Endothelial cell of umbilical vein (primary cell): ENCODE data around the gene ZBTB17. TPM values are rescaled to one million over a fixed set of nuclear protein-coding genes. Genes with fewer than 3 reads are reported as not detected.
A peak's percentile ranks its signal among the peaks of the same experiment; 100 is the strongest.

Experiments used
- BruUV-seq: library from RNA; stranded (reverse); fragments of 400-500 nt; replicated peaks from 2 replicates; lab custom pipeline; 2021; lab: Mats Ljungman, UMichigan
- CTCF ChIA-PET: fragments of 300-600, 350-600 bp; sonication (Branson Sonifier 250); formaldehyde crosslinking; loops from one replicate; lab custom pipeline; 2021; ENCODE audit warnings: antibody characterized with exemption, inconsistent platforms; lab: Charles Lee
- POLR2A ChIA-PET: fragments of 300-600, 350-600 bp; sonication (Branson Sonifier 250); formaldehyde crosslinking; loops from one replicate; lab custom pipeline; 2021; ENCODE audit warnings: antibody characterized with exemption, inconsistent platforms; lab: Charles Lee
- DNase-seq: peaks from one replicate; pipeline ENCODE4 v3.0.0-alpha.2; 2011; ENCODE audit warnings: low read depth, low spot score
- FAIRE-seq: peaks from 2 replicates; lab custom pipeline; 2011; peaks lifted over from hg19 to GRCh38; lab: Jason Lieb, UNC
- H2AFZ ChIP-seq: 2 replicates; pipeline ENCODE4 v1.6.0; 2012; ENCODE audit warnings: low read depth, low read length, control low read depth, inconsistent platforms
- H3K27ac ChIP-seq: 2 replicates; pipeline ENCODE4 v1.5.1; 2011; ENCODE audit warnings: low read depth, mild to moderate bottlenecking, control low read depth, low read length, moderate library complexity; ENCODE audit not compliant: insufficient read depth
- H3K27me3 ChIP-seq, 2 experiments: 2 replicates each; pipeline versions ENCODE4 v1.6.0 to v1.6.1; 2011; ENCODE audit warnings: low read length in 2 of 2, mixed read lengths in 1 of 2; ENCODE audit not compliant: control insufficient read depth in 2 of 2, insufficient read depth in 2 of 2
- H3K36me3 ChIP-seq, 2 experiments: 2 replicates in 1 of 2; 3 replicates in 1 of 2; pipeline ENCODE4 v1.5.1; 2011; ENCODE audit warnings: low read length in 2 of 2, mild to moderate bottlenecking in 1 of 2, moderate library complexity in 1 of 2; ENCODE audit not compliant: control insufficient read depth in 2 of 2, insufficient read depth in 2 of 2; ENCODE audit errors: extremely low read depth in 1 of 2
- H3K4me1 ChIP-seq: 3 replicates; pipeline ENCODE4 v1.5.1; 2011; ENCODE audit warnings: mild to moderate bottlenecking, low read length; ENCODE audit not compliant: control insufficient read depth, insufficient read depth; ENCODE audit errors: extremely low read depth
- H3K4me2 ChIP-seq: 2 replicates; pipeline ENCODE4 v1.6.1; 2011; ENCODE audit warnings: low read length, control low read depth, mixed read lengths; ENCODE audit not compliant: insufficient read depth
- H3K4me3 ChIP-seq, 3 experiments: fragments of 200-600 bp in 1 of 3; sonication (generic), shearing (Covaris generic) in 1 of 3; replicated peaks in 1 of 3; 2 replicates each; pipeline ENCODE4 v1.5.1; 2011 to 2016; ENCODE audit warnings: control low read depth in 3 of 3, low read length in 3 of 3, mild to moderate bottlenecking in 2 of 3, inconsistent platforms in 1 of 3, low read depth in 1 of 3, moderate library complexity in 1 of 3; ENCODE audit not compliant: insufficient read depth in 1 of 3
- H3K79me2 ChIP-seq: 2 replicates; pipeline ENCODE4 v1.6.0; 2012; ENCODE audit warnings: low read length, inconsistent platforms; ENCODE audit not compliant: control insufficient read depth, insufficient read depth
- H3K9ac ChIP-seq: replicated peaks from 2 replicates; pipeline ENCODE3; 2011; ENCODE audit warnings: low read length, control low read depth; ENCODE audit not compliant: insufficient read depth; ENCODE audit errors: extremely low read depth
- H3K9me1 ChIP-seq: replicated peaks from 3 replicates; pipeline ENCODE4 v1.6.0; 2011; ENCODE audit warnings: mild to moderate bottlenecking, low read length; ENCODE audit not compliant: control insufficient read depth, insufficient read depth; ENCODE audit errors: extremely low read depth
- H3K9me3 ChIP-seq: replicated peaks from 2 replicates; pipeline ENCODE4 v1.5.1; 2012; ENCODE audit warnings: low read length, inconsistent platforms; ENCODE audit not compliant: control insufficient read depth, insufficient read depth
- H4K20me1 ChIP-seq: replicated peaks from 2 replicates; pipeline ENCODE3; 2011; ENCODE audit warnings: mild to moderate bottlenecking, low read length; ENCODE audit not compliant: control insufficient read depth, insufficient read depth; ENCODE audit errors: extremely low read depth
- CTCF ChIP-seq, 2 donors: IDR thresholded peaks; 1 replicate in 1 of 2; 2 replicates in 1 of 2; pipeline ENCODE4 v1.5.1; 2011; ENCODE audit warnings: low read length in 2 of 2, mild to moderate bottlenecking in 2 of 2, moderate library complexity in 2 of 2, control low read depth in 1 of 2, inconsistent platforms in 1 of 2, low read depth in 1 of 2; ENCODE audit not compliant: insufficient read depth in 1 of 2; ENCODE audit errors: extremely low read depth in 1 of 2
- EZH2 ChIP-seq: IDR thresholded peaks from 2 replicates; pipeline ENCODE4 v1.6.1; 2012; ENCODE audit warnings: borderline replicate concordance, low read depth, mild to moderate bottlenecking, moderate library complexity, low read length, inconsistent platforms; ENCODE audit not compliant: severe bottlenecking
- FOS ChIP-seq: IDR thresholded peaks from 2 replicates; pipeline ENCODE4 v1.6.1; 2011; ENCODE audit warnings: mild to moderate bottlenecking, low read length, moderate library complexity, borderline replicate concordance; ENCODE audit not compliant: insufficient read depth
- GATA2 ChIP-seq: IDR thresholded peaks from 2 replicates; pipeline ENCODE4 v1.7.0; 2011; ENCODE audit warnings: low read depth, mild to moderate bottlenecking, moderate library complexity, mixed read lengths, low read length; ENCODE audit not compliant: insufficient read length, insufficient read depth
- JUN ChIP-seq: IDR thresholded peaks from 2 replicates; pipeline ENCODE4 v1.6.1; 2011; ENCODE audit warnings: borderline replicate concordance, low read depth; ENCODE audit not compliant: insufficient read length, insufficient read depth
- MYC ChIP-seq: IDR thresholded peaks from one replicate; pipeline ENCODE4 v1.6.1; 2011; ENCODE audit warnings: mild to moderate bottlenecking, low read depth, low read length
- POLR2A ChIP-seq: IDR thresholded peaks from 2 replicates; pipeline ENCODE4 v1.6.1; 2012; ENCODE audit warnings: low read depth, mild to moderate bottlenecking, control low read depth, low read length
- POLR2AphosphoS5 ChIP-seq: IDR thresholded peaks from 2 replicates; pipeline ENCODE4 v1.6.1; 2012; ENCODE audit warnings: low read depth, mild to moderate bottlenecking, control low read depth, low read length, moderate library complexity; ENCODE audit not compliant: insufficient read depth
- dilution Hi-C: fragments of 300-500 bp; cut with MboI; formaldehyde crosslinking; loops from one replicate; pipeline ENCODE4 v1.15.0; 2019; ENCODE audit warnings: low sequenced_read_pairs; ENCODE audit not compliant: extremely low pct_ligation_motif_present
- intact Hi-C: fragments of 100-400 bp; cut with micrococcal nuclease; formaldehyde crosslinking; loops from one replicate; pipeline ENCODE4 v1.10.0; 2022
- polyA plus RNA-seq, 4 experiments: library from polyadenylated mRNA; depleted of rRNA in 3 of 4; stranded (reverse) in 3 of 4; unstranded in 1 of 4; fragments of >200 nt; gene quantifications; 2 replicates each; pipeline versions ENCODE4 v1.2.1 to v1.2.3, GENCODE V29; 2011 to 2012; ENCODE audit warnings: missing spikeins in 1 of 4
- total RNA-seq: library from RNA; stranded (reverse); gene quantifications from 2 replicates; pipeline ENCODE4 v1.2.3, GENCODE V29; 2021
- TF ChIP-seq, protein P1 (sequence below): IDR thresholded peaks from 2 replicates; pipeline ENCODE4 v1.6.1; 2011; ENCODE audit not compliant: insufficient read depth, insufficient read length

The ZBTB17 gene
- total and polyA plus RNA-seq, 2 donors (not counting 3 experiments of a cell fraction or from before 2014, with no cell fraction given), result 43.9 to 72.7 TPM

GRCh38 chr1:15948595-15949452 is 27.1 kb downstream of the ZBTB17 start:
- no peak overlapping the region for H3K4me3 ChIP-seq
- no peak overlapping the region for H2AFZ ChIP-seq
- ChIA-PET POLR2A (no interaction called here), CTCF (interaction anchor here (0.7 to 2.7 kb wide), 6 partner anchors 9 to 157 kb away, joined by 3 to 16 read pairs (median 6); no protein-coding TSS in a partner anchor)
- H4K20me1 ChIP-seq, result no peaks in the 10 kb centered on the region
- H3K4me2 ChIP-seq, result no peak overlapping the region
- no peaks in the 10 kb centered on the region for H3K27me3 ChIP-seq
- BruUV-seq, result TSS peak; percentile 18
- dilution Hi-C loops, result no loop called here
- peaks cover 53% of the 10 kb centered on the region for H3K4me1 ChIP-seq
- peak overlapping the region; percentile 75 for H3K27ac ChIP-seq
- TF ChIP-seq, protein P1, sequence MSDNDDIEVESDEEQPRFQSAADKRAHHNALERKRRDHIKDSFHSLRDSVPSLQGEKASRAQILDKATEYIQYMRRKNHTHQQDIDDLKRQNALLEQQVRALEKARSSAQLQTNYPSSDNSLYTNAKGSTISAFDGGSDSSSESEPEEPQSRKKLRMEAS, result no peak
- TF ChIP-seq MYC (no peak), CTCF (IDR thresholded peaks at IDR 0.05; ENCODE audit: extremely low read depth in 1 of 2, insufficient read depth in 1 of 2, low read depth in 1 of 2, low read length in 2 of 2) (no peak), POLR2AphosphoS5 (no peak), FOS (no peak), JUN (no peak), EZH2 (no peak), POLR2A (no peak), GATA2 (no peak)
- H3K9ac ChIP-seq, result peak overlapping the region; percentile 57
- H3K79me2 ChIP-seq, result peaks cover 24% of the 10 kb centered on the region
- H3K9me3 ChIP-seq, result no peaks in the 10 kb centered on the region
- no peak for FAIRE-seq
- intact Hi-C loops, result loop anchor here (1.0 kb wide), 3 partner anchors 12 to 154 kb away; partner anchors contain the start of gene ZBTB17
- peaks cover 10 to 38% of the 10 kb centered on the region in 2 experiments for H3K36me3 ChIP-seq
- DNase-seq, result peak; percentile 81
- no peaks in the 10 kb centered on the region for H3K9me1 ChIP-seq
